Effector memory CD4-positive, alpha-beta T cell (primary cell): ENCODE data around the gene SLC1A4.
"Not testable (repeated sequence)": the region's sequence is repeated elsewhere in the genome, so short reads cannot be mapped to it uniquely, and the experiment has no call there.

Source experiments
- DNase-seq, 3 donors: peaks; one replicate each; pipeline ENCODE4 v3.0.0-alpha.2; 2020
- H3K27ac ChIP-seq: 2 replicates; pipeline ENCODE4 v1.7.0; 2013; ENCODE audit warnings: mild to moderate bottlenecking, low read length, moderate library complexity; ENCODE audit not compliant: insufficient read depth, poor library complexity, severe bottlenecking
- H3K27me3 ChIP-seq: replicated peaks from 2 replicates; pipeline ENCODE4 v1.7.0; 2013; ENCODE audit warnings: mild to moderate bottlenecking, low read length; ENCODE audit not compliant: insufficient read depth, control insufficient read depth, poor library complexity, severe bottlenecking
- H3K36me3 ChIP-seq: 2 replicates; pipeline ENCODE4 v1.7.0; 2013; ENCODE audit warnings: mild to moderate bottlenecking, low read length, moderate library complexity; ENCODE audit not compliant: control insufficient read depth, insufficient read depth
- H3K4me1 ChIP-seq: 2 replicates; pipeline ENCODE4 v1.7.0; 2013; ENCODE audit warnings: low read length, mild to moderate bottlenecking; ENCODE audit not compliant: control insufficient read depth, insufficient read depth, poor library complexity, severe bottlenecking
- H3K4me3 ChIP-seq: 2 replicates; pipeline ENCODE4 v1.7.0; 2013; ENCODE audit warnings: low read length, low read depth, mild to moderate bottlenecking; ENCODE audit not compliant: insufficient read depth, poor library complexity, severe bottlenecking
- H3K9me3 ChIP-seq: 2 replicates; pipeline ENCODE4 v1.7.0; 2013; ENCODE audit warnings: mild to moderate bottlenecking, low read length, moderate library complexity; ENCODE audit not compliant: control insufficient read depth

SLC1A4 gene

GRCh38 chr2:65004232-65004631 is 15.0 kb downstream of the SLC1A4 start:
- H3K9me3 ChIP-seq, H3K27me3 ChIP-seq, H3K4me1 ChIP-seq, H3K36me3 ChIP-seq, H3K27ac ChIP-seq, DNase-seq, H3K4me3 ChIP-seq: not testable (repeated sequence)

- no peak overlapping the region for H3K4me3 ChIP-seq
- no peaks in the 10 kb centered on the region for H3K36me3 ChIP-seq
- H3K27me3 ChIP-seq = no peaks in the 10 kb centered on the region
- H3K4me1 ChIP-seq = no peaks in the 10 kb centered on the region
- H3K27ac ChIP-seq = no peak overlapping the region
- no peaks in the 10 kb centered on the region for H3K9me3 ChIP-seq
- no peak for DNase-seq
These were observed 24.6 kb downstream of the SLC1A4 start for GRCh38 chr2:65013776-65014175.

GRCh38 chr2:65015731-65016130 is 26.5 kb downstream of the SLC1A4 start:
- H3K27ac ChIP-seq = no peak overlapping the region
- no peak for DNase-seq
- H3K36me3 ChIP-seq = peaks cover 1% of the 10 kb centered on the region
- H3K4me3 ChIP-seq = no peak overlapping the region
- H3K4me1 ChIP-seq = no peaks in the 10 kb centered on the region
- no peaks in the 10 kb centered on the region for H3K27me3 ChIP-seq
- no peaks in the 10 kb centered on the region for H3K9me3 ChIP-seq

- Histone ChIP-seq H3K27ac (no peak overlapping the region), H3K27me3 (no peaks in the 10 kb centered on the region), H3K9me3 (no peaks in the 10 kb centered on the region), H3K4me1 (no peaks in the 10 kb centered on the region), H3K36me3 (peaks cover 5% of the 10 kb centered on the region), H3K4me3 (no peak overlapping the region)
- DNase-seq = no peak
These were observed 27.6 kb downstream of the SLC1A4 start for GRCh38 chr2:65016789-65017188.

GRCh38 chr2:65017335-65017734 is 28.1 kb downstream of the SLC1A4 start:
- H3K27ac ChIP-seq = no peak overlapping the region
- no peak for DNase-seq
- H3K9me3 ChIP-seq = no peaks in the 10 kb centered on the region
- H3K4me3 ChIP-seq = no peak overlapping the region
- peaks cover 5% of the 10 kb centered on the region for H3K36me3 ChIP-seq
- H3K27me3 ChIP-seq = no peaks in the 10 kb centered on the region
- no peaks in the 10 kb centered on the region for H3K4me1 ChIP-seq

GRCh38 chr2:65018141-65018582 is 29.0 kb downstream of the SLC1A4 start:
- Histone ChIP-seq H3K9me3 (no peaks in the 10 kb centered on the region), H3K4me3 (no peak overlapping the region), H3K27ac (no peak overlapping the region), H3K36me3 (peaks cover 5% of the 10 kb centered on the region), H3K4me1 (no peaks in the 10 kb centered on the region), H3K27me3 (no peaks in the 10 kb centered on the region)
- DNase-seq = no peak

GRCh38 chr2:65019010-65019409 is 29.8 kb downstream of the SLC1A4 start:
- Histone ChIP-seq H3K4me1 (no peaks in the 10 kb centered on the region), H3K9me3 (no peaks in the 10 kb centered on the region), H3K27ac (no peak overlapping the region), H3K27me3 (no peaks in the 10 kb centered on the region), H3K36me3 (peaks cover 5% of the 10 kb centered on the region), H3K4me3 (no peak overlapping the region)
- no peak for DNase-seq

- no peak for DNase-seq
- no peaks in the 10 kb centered on the region for H3K4me1 ChIP-seq
- H3K4me3 ChIP-seq = no peak overlapping the region
- H3K9me3 ChIP-seq = no peaks in the 10 kb centered on the region
- peaks cover 5% of the 10 kb centered on the region for H3K36me3 ChIP-seq
- no peaks in the 10 kb centered on the region for H3K27me3 ChIP-seq
- H3K27ac ChIP-seq = no peak overlapping the region
These were observed 30.5 kb downstream of the SLC1A4 start for GRCh38 chr2:65019675-65020195.

- DNase-seq, H3K27me3 ChIP-seq, H3K9me3 ChIP-seq, H3K36me3 ChIP-seq, H3K4me3 ChIP-seq, H3K4me1 ChIP-seq, H3K27ac ChIP-seq: not testable (repeated sequence)
These were observed 31.1 kb downstream of the SLC1A4 start for GRCh38 chr2:65020251-65020650.

- no peaks in the 10 kb centered on the region for H3K4me1 ChIP-seq
- no peaks in the 10 kb centered on the region for H3K27me3 ChIP-seq
- no peak overlapping the region for H3K4me3 ChIP-seq
- no peak overlapping the region for H3K27ac ChIP-seq
- no peak for DNase-seq
- H3K9me3 ChIP-seq = no peaks in the 10 kb centered on the region
- H3K36me3 ChIP-seq = peaks cover 5% of the 10 kb centered on the region
These were observed 31.8 kb downstream of the SLC1A4 start for GRCh38 chr2:65020943-65021528.
